Activated CD4-positive, alpha-beta memory T cell treated with anti-CD3 and anti-CD28 coated beads for 36 hours (primary cell): ENCODE measurements around the gene ATP8A1. TPM values are rescaled to one million over a fixed set of nuclear protein-coding genes. Genes with fewer than 3 reads are reported as not detected.

Experiments
- CTCF ChIA-PET: fragments of 350-600 bp; sonication (Branson Sonifier 250); formaldehyde crosslinking; loops from one replicate; lab custom pipeline; 2021; ENCODE audit warnings: antibody characterized with exemption, inconsistent platforms; lab: Charles Lee
- POLR2A ChIA-PET: fragments of 350-600 bp; sonication (Branson Sonifier 250); formaldehyde crosslinking; loops from one replicate; lab custom pipeline; 2021; ENCODE audit warnings: antibody characterized with exemption; lab: Charles Lee
- DNase-seq: peaks from one replicate; pipeline ENCODE4 v3.0.0-alpha.2; 2020
- H3K27ac Mint-ChIP-seq: one replicate; pipeline ENCODE4 v1.8.0; 2021; ENCODE audit warnings: mixed read lengths
- H3K27me3 Mint-ChIP-seq: one replicate; pipeline ENCODE4 v1.8.0; 2021; ENCODE audit warnings: mixed read lengths
- H3K36me3 Mint-ChIP-seq: one replicate; pipeline ENCODE4 v1.8.0; 2021; ENCODE audit warnings: mixed read lengths
- H3K4me1 Mint-ChIP-seq: one replicate; pipeline ENCODE4 v1.8.0; 2021; ENCODE audit warnings: low read depth, mixed read lengths
- H3K4me3 Mint-ChIP-seq: one replicate; pipeline ENCODE4 v1.8.0; 2021; ENCODE audit warnings: mild to moderate bottlenecking, mixed read lengths
- H3K9me3 Mint-ChIP-seq: one replicate; pipeline ENCODE4 v1.8.0; 2021; ENCODE audit warnings: mixed read lengths
- intact Hi-C: fragments of 100-400 bp; cut with micrococcal nuclease; formaldehyde crosslinking; loops from one replicate; pipeline ENCODE4 v1.15.1; 2023
- total RNA-seq, 2 experiments: library from RNA; stranded (reverse); gene quantifications; one replicate each; pipeline ENCODE4 v1.2.3, GENCODE V29; 2021

Gene ATP8A1
- total RNA-seq, 2 experiments from 2014 or later, result 23.9 to 24.0 TPM

DNA sequence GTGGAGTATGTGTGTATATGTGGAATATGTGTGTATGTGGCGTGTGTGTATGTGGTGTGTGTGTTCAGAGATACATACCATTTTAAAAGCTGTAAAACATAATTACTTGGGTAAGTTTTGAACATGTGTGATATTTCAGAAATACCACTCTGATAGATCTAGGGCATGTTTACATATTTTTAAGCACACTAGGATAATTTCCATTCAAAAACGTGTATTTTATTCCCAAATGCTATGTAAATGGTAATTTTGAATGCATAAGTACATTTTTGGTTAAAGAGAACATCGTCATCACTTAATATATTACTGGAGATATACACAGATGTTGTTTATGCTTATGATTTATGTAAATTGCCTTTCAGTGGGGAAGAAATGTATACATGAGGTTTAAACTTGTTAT is 294.3 kb downstream of the ATP8A1 start:
- Mint-ChIP-seq H3K27ac (no peak overlapping the region), H3K27me3 (peaks cover 15% of the 10 kb centered on the region), H3K36me3 (no peaks in the 10 kb centered on the region), H3K4me1 (no peaks in the 10 kb centered on the region), H3K4me3 (no peak overlapping the region), H3K9me3 (no peaks in the 10 kb centered on the region)
- CTCF ChIA-PET, result no interaction called here
- intact Hi-C loops, result no loop called here
- POLR2A ChIA-PET, result no interaction called here
- DNase-seq, result no peak

GRCh38 chr4:42361456-42361855 is 295.4 kb downstream of the ATP8A1 start:
- no peak for DNase-seq
- no peaks in the 10 kb centered on the region for H3K4me1 Mint-ChIP-seq
- POLR2A ChIA-PET, result no interaction called here
- H3K4me3 Mint-ChIP-seq, result no peak overlapping the region
- peaks cover 15% of the 10 kb centered on the region for H3K27me3 Mint-ChIP-seq
- no peaks in the 10 kb centered on the region for H3K9me3 Mint-ChIP-seq
- no peak overlapping the region for H3K27ac Mint-ChIP-seq
- CTCF ChIA-PET, result no interaction called here
- H3K36me3 Mint-ChIP-seq, result no peaks in the 10 kb centered on the region
- intact Hi-C loops, result no loop called here

DNA sequence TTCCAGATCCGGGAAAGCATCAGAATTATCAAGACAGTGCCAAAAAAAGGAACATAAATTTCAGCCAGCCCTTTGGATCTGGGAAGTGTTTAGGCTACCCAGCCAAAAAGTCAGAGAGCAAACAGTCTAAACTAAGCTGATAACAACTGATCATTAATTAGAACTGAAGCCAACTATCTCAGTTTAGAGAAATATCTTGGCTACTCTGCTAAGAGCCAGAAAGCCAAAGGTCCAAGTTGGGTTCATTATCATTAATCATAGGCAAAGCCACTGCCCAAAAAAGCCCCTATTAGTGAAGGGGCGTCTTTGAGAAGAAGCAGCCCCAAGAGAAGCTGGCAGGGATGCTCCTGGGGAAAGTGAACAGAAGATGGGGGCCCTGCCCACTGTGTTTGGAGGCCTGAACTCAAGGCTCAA is 296.6 kb downstream of the ATP8A1 start:
- ChIA-PET CTCF (no interaction called here), POLR2A (no interaction called here)
- DNase-seq, result no peak
- Mint-ChIP-seq H3K36me3 (no peaks in the 10 kb centered on the region), H3K4me1 (no peaks in the 10 kb centered on the region), H3K4me3 (no peak overlapping the region), H3K27me3 (peaks cover 25% of the 10 kb centered on the region), H3K27ac (no peak overlapping the region), H3K9me3 (no peaks in the 10 kb centered on the region)
- intact Hi-C loops, result no loop called here

DNA sequence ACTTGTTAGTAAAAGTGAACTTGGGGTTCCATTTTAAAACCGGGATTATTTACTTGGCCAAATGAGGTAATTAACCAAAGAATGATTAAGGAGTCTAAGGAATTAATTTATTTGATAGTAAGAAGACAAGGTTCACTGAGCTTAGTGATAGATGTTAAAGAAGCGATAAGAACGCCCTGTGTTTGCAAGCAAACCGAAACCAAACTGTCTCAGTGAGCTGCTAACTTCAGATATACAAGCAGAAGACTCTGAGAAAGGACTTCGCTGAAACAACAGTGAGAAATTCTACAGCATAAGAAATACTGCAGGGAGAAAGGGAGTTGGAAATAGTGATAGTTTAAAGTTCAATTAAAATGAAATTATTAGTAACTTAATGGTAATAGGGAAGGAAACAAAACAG is 297.2 kb downstream of the ATP8A1 start:
- H3K36me3 Mint-ChIP-seq, result no peaks in the 10 kb centered on the region
- DNase-seq, result no peak
- H3K27ac Mint-ChIP-seq, result no peak overlapping the region
- POLR2A ChIA-PET, result no interaction called here
- no peaks in the 10 kb centered on the region for H3K4me1 Mint-ChIP-seq
- no peaks in the 10 kb centered on the region for H3K9me3 Mint-ChIP-seq
- no peak overlapping the region for H3K4me3 Mint-ChIP-seq
- intact Hi-C loops, result no loop called here
- CTCF ChIA-PET, result interaction anchor here (0.6 kb wide), 1 partner anchor 10 kb away, joined by 3 read pairs; no protein-coding TSS in a partner anchor
- H3K27me3 Mint-ChIP-seq, result peaks cover 27% of the 10 kb centered on the region

Other genes with a start within 250 kb of the ATP8A1 start
- gene GRXCR1, start 235.6 kb upstream of the ATP8A1 start, total RNA-seq, result not detected